HG03378 (cell line): ENCODE measurements around the gene CNEP1R1.
A peak's percentile ranks its signal among the peaks of the same experiment; 100 is the strongest.

Experiments
- ATAC-seq: cut with Tn5 transposase; IDR thresholded peaks from one replicate; pipeline ENCODE4 v1.9.1; 2021; ENCODE audit warnings: mild to moderate bottlenecking, moderate library complexity; ENCODE audit not compliant: unreplicated experiment

The CNEP1R1 gene

DNA sequence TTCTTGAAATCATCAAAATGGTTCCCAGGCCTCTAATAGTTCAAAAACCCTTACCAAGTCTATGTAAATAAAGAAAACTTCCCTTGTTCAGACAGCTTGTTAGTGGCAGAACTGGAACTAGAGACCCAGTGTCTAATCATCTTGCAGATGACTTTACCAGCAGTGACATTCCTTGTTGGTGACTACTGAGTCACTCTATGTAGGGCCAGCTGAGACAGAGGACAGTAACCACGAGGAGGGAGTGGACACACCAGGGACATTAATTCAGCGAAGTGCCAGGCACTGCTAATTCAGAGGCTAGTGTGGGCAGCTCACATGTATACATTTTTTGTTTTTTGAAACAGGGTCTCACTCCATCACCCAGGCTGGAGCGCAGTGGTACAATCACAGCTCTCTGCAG, 34.6 kb downstream of the CNEP1R1 start:
- ATAC-seq: no peak

DNA sequence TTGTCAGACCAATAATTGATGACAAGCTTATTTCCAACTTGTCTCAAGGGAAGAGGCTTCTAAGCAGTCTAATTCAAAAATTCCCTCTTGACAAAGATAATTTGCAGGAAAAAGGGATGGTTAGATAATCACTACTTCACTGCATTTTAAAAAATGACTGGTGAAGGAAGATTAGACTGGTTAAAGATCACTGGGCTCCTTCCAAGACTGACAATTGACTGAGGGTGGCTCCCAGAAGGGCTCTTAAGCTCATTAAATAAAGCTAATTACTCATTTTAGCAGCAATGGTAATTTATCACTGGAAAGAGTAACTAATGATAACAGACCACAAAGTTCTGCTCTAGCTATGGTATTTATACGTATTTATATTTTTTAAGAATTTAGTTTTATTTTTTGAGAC, 36.3 kb downstream of the CNEP1R1 start:
- no peak for ATAC-seq

GRCh38 chr16:50065241-50065623, 40.2 kb downstream of the CNEP1R1 start:
- ATAC-seq: no peak

- peak; percentile 52 for ATAC-seq
Observed at GRCh38 chr16:50065624-50066481, 40.8 kb downstream of the CNEP1R1 start, which contains the start of gene HEATR3. HEATR3 (plus strand) TSS chr16:50065970; CDS start chr16:50066132, 162 bp downstream.

DNA sequence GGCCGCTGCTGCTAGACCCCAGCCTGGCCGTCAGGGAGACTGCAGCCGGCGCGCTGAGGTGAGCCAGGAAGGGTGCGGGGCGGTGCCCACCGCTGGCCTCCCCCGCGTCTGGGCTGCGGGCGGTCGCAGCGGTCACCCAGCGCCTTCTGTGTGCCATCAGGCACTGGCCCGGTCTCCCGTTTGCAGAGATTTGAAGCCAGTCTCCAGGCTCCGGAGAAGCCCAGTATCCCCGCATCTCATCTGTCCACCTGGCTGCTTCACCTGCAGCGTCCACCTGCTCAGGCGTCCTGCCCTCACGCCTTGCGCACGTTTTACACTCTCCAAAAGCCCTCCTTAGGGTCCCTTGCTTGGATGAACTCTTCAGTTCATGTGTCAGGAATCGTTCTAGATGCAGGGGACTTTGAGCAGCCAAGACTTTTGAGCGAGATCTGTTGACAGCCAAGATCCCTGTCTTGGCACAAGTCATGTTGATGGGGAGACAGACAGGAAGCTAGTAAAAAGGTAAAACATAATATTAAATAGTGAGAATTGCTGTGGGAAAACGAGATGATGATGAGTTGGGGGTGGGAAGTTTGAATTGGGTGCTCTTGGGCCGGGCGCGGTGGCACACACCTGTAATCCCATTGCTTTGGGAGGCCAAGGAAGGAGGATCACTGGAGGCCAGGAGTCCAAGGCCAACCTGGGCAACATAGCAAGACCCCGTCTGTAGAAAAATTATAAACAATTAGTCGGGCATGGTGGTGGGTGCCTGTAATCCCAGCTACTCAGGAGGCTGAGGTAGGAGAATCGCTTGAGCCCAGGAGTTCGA, 41.7 kb downstream of the CNEP1R1 start:
- ATAC-seq: peak; percentile 22

DNA sequence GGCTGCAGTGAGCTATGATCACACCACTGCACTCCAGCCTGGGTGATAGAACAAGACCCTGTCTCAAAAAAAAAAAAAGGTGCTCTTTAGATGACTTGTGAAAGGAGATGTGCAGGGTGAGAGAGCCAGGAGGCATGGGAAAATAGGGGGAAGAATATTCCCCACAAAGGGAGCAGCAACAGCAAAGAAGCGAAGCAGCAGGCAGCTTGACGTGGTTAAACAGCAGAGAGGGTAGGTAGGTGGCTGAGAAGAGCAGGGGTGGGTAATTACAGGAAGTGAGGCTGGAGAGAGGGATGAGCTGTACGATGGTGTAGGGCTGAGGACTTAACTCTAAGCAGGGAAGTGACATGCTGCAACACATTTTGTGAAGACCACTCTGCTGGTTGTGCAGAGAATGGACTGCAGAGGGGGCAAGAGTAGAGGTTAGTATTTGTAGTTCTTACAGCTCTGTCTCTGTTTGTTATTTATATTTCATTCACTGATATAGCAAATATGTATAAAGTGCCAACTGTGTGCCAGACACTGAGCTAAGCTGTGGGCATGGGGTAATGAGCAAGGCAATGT, 42.3 kb downstream of the CNEP1R1 start:
- ATAC-seq: peak; percentile 41

GRCh38 chr16:50068550-50068949, 43.5 kb downstream of the CNEP1R1 start:
- no peak for ATAC-seq

DNA sequence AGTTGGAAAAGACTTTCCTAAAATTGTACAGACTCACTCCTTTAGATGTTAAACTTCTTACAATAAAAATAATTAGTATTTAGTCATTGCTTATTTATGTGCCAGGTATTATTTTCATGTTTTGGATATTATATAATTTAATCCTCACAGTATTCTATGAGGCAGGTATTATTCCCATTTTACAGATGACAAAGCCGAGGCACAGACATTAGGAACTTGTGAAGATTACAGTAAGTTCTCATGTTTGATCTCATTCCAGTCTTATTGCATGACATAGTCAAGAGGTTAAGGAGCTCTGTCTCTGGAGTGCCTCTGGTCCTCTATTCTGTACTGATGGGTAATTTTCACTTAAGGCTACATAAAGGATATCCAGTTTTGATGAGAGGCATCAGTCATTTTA, 44.0 kb downstream of the CNEP1R1 start:
- ATAC-seq: no peak

DNA sequence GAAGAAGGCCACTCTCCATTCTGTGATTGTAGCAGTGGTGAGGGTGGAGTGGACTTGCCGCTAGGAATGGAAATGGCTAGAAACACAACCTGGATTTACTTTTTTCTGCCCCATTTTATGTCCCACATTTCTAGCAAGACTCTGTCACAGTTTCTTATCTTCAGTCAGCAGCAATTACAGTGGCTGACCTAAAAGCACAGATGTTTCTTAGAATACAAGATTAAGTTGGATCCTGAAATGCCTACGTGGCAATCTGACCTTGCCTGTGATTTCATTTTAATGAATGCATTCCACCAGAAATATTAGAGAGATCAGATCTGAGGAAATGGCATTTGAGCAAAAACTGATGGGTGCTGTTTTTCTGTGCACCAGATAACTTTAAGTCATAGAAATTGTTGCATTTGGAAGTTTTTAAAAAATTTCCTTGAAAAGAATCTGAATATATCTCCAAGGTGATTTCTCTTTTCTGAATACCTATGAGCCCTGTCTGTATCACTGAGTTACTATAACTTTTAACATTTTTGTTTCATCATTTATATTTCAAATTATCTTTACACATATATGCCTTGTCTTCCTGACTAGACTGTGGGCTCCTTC, 46.1 kb downstream of the CNEP1R1 start:
- no peak for ATAC-seq

- ATAC-seq: no peak
Observed at GRCh38 chr16:50072730-50073129, 47.7 kb downstream of the CNEP1R1 start.

- no peak for ATAC-seq
Observed at GRCh38 chr16:50079397-50080140, 54.5 kb downstream of the CNEP1R1 start.

DNA sequence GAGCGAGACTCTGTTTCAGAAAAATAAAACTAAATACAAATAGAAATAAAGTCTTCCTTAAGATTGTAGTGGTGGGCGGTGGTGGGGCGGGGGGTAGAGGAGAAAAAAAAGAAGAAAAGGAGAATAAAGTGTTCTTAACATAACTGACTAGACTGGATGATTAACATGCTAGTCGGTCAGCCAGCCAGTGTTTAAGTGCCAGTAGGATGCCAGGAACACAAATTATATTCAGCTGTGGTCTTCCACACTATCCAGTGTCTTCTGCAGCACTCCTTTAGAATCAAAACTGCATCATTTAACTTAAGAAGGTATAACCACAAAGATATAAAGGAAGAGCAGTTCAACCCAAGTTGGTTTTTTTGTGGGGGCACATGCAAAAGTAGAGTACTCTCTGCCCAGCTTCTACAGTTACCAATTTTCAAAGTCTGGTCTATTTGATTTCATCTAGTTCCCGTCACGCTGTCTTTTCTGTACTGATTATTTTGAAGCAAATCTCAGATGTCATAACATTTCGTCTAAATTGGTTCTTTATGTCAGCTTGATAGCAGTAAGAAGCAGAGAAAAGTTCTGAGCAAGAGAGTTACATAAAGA, 56.5 kb downstream of the CNEP1R1 start:
- no peak for ATAC-seq

DNA sequence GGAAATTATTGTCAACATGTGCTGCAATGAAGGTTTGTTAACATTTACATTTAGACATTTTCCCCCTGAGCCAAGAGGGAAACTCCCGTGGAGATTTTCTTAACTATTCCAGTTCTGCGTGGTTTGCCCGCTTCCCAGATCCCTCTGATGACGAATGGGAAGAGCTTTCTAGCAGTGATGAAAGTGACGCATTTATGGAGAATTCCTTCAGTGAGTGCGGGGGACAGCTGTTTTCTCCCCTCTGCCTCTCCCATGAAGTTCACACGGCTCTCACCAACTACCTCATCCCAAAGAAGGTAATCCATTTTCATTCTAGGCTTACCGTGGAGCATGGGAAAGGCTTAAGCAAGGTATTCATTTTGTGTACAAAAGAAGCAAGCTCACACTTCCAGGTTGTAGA, 59.0 kb downstream of the CNEP1R1 start:
- ATAC-seq: no peak

DNA sequence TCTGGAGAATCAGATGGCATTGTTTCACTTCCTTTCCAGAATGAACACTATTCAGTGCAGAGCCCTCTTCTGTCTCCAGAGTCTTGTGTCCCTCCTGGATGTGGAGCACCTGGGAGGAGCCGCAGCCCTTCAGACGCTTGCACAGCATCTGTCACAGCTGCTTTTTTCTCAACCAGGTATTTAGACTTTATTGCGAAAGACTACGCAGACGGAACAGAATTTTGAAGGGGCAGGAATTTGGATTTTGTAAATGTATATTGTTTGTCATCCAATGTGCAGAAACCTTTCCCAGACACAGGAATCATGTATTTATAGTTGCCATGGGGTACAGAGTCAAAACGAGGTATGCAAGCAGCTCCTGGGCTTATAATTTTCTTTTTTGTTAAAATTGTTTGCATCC, 61.2 kb downstream of the CNEP1R1 start:
- ATAC-seq: no peak
